Stimulated activated effector memory CD8-positive, alpha-beta T cell treated with anti-CD3 and anti-CD28 coated beads, Interleukin-12 subunit alpha, Interleukin-12 subunit beta, amount 100 ng/mL, for 72 hours (primary cell): Measurements from ENCODE around the gene ZMPSTE24.
A peak's percentile ranks its signal among the peaks of the same experiment; 100 is the strongest.

Experiments
- ATAC-seq: fragments of 150-1000 bp; cut with Tn5 transposase; 2 replicates; pipeline ENCODE4 v1.10.0; 2021
- DNase-seq, 2 donors: peaks; one replicate each; pipeline ENCODE4 v3.0.0; 2021 to 2022; ENCODE audit warnings: low spot score in 2 of 2
- H3K27ac Mint-ChIP-seq: one replicate; pipeline ENCODE4 v1.8.0; 2022; ENCODE audit warnings: mild to moderate bottlenecking, mixed read lengths
- H3K36me3 Mint-ChIP-seq: one replicate; pipeline ENCODE4 v1.8.0; 2022; ENCODE audit warnings: mild to moderate bottlenecking, mixed read lengths
- H3K4me1 Mint-ChIP-seq: one replicate; pipeline ENCODE4 v1.8.0; 2022; ENCODE audit warnings: mixed read lengths
- H3K4me3 Mint-ChIP-seq: one replicate; pipeline ENCODE4 v1.8.0; 2022; ENCODE audit warnings: mild to moderate bottlenecking, mixed read lengths
- H3K9me3 Mint-ChIP-seq: one replicate; pipeline ENCODE4 v1.8.0; 2022; ENCODE audit warnings: mixed read lengths

ZMPSTE24 gene

GRCh38 chr1:40273547-40274166, 15.6 kb downstream of the ZMPSTE24 start:
- DNase-seq, result no peak
- peaks cover 94% of the 10 kb centered on the region for H3K36me3 Mint-ChIP-seq
- H3K4me1 Mint-ChIP-seq, result peaks cover 39% of the 10 kb centered on the region

DNA sequence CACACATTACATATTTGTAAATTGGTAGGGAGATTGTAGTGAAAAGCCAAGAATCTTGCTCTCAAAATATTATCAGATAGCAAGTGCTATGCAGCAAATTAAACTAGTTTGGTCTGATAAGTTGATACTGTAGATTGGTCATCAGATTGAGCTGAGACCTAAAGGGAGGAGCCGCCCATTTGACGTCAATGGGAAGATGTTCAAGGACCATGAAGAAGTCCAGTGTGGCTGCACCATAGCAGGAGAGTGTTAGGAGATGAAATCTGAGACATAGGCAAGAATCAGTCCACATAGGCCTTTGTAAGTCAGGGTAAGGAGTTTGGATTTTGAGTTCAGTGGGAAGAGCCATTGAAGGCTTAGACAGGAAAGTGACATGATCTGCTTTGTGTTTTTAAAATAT, 16.3 kb downstream of the ZMPSTE24 start:
- H3K27ac Mint-ChIP-seq, result no peak overlapping the region
- DNase-seq, result no peak
- no peaks in the 10 kb centered on the region for H3K9me3 Mint-ChIP-seq
- H3K36me3 Mint-ChIP-seq, result peaks cover 93% of the 10 kb centered on the region
- peaks cover 39% of the 10 kb centered on the region for H3K4me1 Mint-ChIP-seq
- no peak overlapping the region for H3K4me3 Mint-ChIP-seq
- no peak for ATAC-seq

More at GRCh38 chr1:40273547-40274166, 15.6 kb downstream of the ZMPSTE24 start:
- ATAC-seq, result no peak
- no peak overlapping the region for H3K4me3 Mint-ChIP-seq
- no peaks in the 10 kb centered on the region for H3K9me3 Mint-ChIP-seq
- no peak overlapping the region for H3K27ac Mint-ChIP-seq

DNA sequence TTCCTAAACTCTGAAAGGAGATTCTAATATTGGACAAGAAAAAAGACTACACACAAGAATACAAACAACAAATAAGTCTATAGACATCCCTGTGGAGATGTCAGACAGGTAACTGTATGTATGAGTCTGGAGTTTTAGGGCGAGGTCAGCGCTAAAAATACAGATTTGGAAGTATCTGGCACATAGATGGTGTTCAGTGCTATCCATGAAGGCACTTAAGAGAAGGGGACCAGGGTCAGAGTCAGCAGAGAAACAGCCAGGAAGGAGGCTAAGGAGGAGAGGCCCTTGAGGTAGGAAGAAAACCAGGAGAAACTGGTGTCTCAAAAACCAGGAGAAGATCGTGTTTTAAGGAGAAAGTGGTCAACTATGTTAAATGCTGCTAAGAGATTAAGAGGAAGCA, 18.1 kb downstream of the ZMPSTE24 start:
- no peak for ATAC-seq
- Mint-ChIP-seq H3K27ac (no peak overlapping the region), H3K9me3 (no peaks in the 10 kb centered on the region), H3K36me3 (peaks cover 93% of the 10 kb centered on the region), H3K4me3 (no peak overlapping the region), H3K4me1 (peaks cover 25% of the 10 kb centered on the region)
- no peak for DNase-seq

DNA sequence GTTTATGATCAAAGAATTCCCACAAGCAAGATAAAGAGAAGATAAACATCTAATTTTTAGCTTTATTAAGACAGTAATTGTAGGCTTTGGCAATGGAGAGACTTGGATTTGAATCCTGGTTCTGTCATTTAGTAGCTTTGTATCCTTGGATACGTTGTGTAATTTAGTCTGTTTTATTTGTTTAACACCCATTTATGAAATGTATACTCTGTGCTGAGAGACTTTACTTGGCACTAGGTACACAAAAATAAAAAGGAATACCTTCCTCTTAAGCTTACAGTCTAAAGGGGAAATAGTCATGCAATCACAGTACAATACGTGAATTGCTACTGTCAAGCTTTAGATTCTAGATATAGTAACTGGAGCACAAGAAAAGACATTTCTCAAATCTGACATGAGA, 23.8 kb downstream of the ZMPSTE24 start:
- ATAC-seq, result no peak
- Mint-ChIP-seq H3K9me3 (no peaks in the 10 kb centered on the region), H3K36me3 (peaks cover 97% of the 10 kb centered on the region), H3K4me1 (no peaks in the 10 kb centered on the region), H3K4me3 (no peak overlapping the region), H3K27ac (peak overlapping the region; percentile 9)
- no peak for DNase-seq

GRCh38 chr1:40291293-40291692, 33.3 kb downstream of the ZMPSTE24 start:
- peak overlapping the region; percentile 57 for H3K27ac Mint-ChIP-seq
- peaks cover 86% of the 10 kb centered on the region for H3K36me3 Mint-ChIP-seq
- no peaks in the 10 kb centered on the region for H3K9me3 Mint-ChIP-seq
- H3K4me3 Mint-ChIP-seq, result no peak overlapping the region
- DNase-seq, result no peak
- no peak for ATAC-seq
- H3K4me1 Mint-ChIP-seq, result no peaks in the 10 kb centered on the region

DNA sequence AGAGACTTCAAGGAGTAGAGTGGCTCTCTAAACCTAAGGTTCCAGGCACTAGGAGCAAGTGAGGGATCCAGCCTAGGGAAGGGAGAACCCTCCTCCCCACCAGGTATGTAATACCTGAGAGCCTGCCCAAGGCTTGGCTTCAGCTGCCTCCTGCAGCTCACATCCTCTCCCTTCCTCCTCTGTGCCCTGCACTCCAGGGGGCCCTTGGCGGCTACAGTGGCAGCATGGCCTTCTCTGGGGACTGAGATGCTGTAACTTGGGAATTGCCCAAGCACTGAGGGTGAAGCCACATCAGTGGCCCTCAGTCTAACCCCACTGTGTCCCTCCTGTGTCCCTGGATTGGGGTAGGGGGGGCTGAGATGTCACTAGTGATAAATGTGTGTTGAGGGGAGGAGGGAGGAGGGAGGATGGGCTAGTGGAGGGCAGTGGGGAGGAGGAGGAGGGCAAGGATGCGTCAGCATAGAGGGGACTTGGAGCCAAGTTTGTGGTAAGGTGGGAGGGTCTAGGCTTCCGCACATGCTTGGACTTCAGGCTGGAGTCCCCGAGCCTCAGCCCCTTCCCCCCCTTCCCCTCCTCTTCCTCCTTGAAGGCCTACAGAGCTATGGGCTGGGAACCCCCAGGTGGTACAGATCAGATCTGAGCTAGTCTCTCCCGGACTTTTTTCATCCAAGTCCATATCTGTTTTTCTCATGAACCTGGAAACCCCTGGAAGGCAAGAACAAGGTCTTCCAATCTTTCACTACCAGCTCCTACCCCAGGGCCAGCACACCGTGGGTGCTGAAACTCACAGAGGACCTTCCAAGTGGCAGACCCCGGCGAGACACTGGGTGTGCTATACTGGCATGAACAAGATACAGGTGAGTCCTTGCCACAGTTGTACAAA, 41.6 kb downstream of the ZMPSTE24 start:
- no peak for DNase-seq
- no peak overlapping the region for H3K4me3 Mint-ChIP-seq
- H3K36me3 Mint-ChIP-seq, result peaks cover 7% of the 10 kb centered on the region
- H3K27ac Mint-ChIP-seq, result no peak overlapping the region
- ATAC-seq, result no peak
- no peaks in the 10 kb centered on the region for H3K4me1 Mint-ChIP-seq
- H3K9me3 Mint-ChIP-seq, result no peaks in the 10 kb centered on the region

DNA sequence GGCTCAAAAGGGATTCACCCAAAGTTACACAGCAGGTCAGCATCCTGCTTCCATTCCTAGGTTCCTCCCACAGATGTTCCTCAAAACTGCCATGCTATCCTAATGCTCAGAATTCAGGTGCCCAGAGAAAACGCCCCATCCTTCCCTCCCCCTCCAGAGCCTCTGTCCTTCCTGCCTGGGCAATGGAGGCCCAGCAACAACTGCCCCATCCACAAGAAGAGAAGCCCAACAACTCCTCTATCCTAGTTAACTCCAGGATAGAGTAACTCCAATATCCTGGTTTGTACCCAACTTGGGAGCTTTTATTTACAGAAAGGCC, 42.2 kb downstream of the ZMPSTE24 start:
- Mint-ChIP-seq H3K4me3 (no peak overlapping the region), H3K4me1 (no peaks in the 10 kb centered on the region), H3K27ac (no peak overlapping the region), H3K9me3 (no peaks in the 10 kb centered on the region), H3K36me3 (peaks cover 4% of the 10 kb centered on the region)
- ATAC-seq, result no peak
- DNase-seq, result no peak

- H3K27ac Mint-ChIP-seq, result no peak overlapping the region
- no peaks in the 10 kb centered on the region for H3K36me3 Mint-ChIP-seq
- ATAC-seq (no peak), DNase-seq (no peak)
- no peaks in the 10 kb centered on the region for H3K9me3 Mint-ChIP-seq
- H3K4me1 Mint-ChIP-seq, result no peaks in the 10 kb centered on the region
- H3K4me3 Mint-ChIP-seq, result no peak overlapping the region
Observed at GRCh38 chr1:40300651-40301050, 42.6 kb downstream of the ZMPSTE24 start.

DNA sequence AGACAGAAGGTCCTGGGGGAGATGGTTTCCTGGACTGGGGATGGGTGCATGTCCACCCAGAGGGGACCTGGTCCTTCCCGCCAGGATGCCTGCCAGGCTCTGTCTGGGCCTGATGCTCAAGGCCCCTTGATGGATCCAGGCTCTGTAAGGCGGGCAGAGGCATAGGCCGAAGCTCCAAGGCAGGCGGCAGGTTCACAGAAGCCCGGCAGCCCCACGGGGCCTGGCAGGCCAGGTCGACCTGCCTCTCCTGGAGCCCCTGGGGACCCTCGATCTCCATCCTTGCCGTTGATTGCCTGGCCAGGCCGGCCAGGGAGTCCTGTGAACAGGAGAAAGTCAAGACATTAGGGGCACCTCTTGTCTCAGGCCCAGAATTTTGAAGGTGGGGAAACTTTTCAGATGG, 43.0 kb downstream of the ZMPSTE24 start:
- Mint-ChIP-seq H3K4me1 (no peaks in the 10 kb centered on the region), H3K27ac (no peak overlapping the region), H3K4me3 (no peak overlapping the region), H3K36me3 (no peaks in the 10 kb centered on the region), H3K9me3 (no peaks in the 10 kb centered on the region)
- DNase-seq, result no peak
- no peak for ATAC-seq

- Mint-ChIP-seq H3K4me3 (no peak overlapping the region), H3K9me3 (no peaks in the 10 kb centered on the region), H3K36me3 (no peaks in the 10 kb centered on the region), H3K4me1 (no peaks in the 10 kb centered on the region), H3K27ac (no peak overlapping the region)
- no peak for ATAC-seq
- no peak for DNase-seq
Observed at GRCh38 chr1:40301541-40302299, 43.7 kb downstream of the ZMPSTE24 start.

- Mint-ChIP-seq H3K27ac (no peak overlapping the region), H3K36me3 (no peaks in the 10 kb centered on the region), H3K9me3 (no peaks in the 10 kb centered on the region), H3K4me1 (no peaks in the 10 kb centered on the region), H3K4me3 (no peak overlapping the region)
- DNase-seq (no peak), ATAC-seq (no peak)
Observed at GRCh38 chr1:40302475-40302874, 44.4 kb downstream of the ZMPSTE24 start.

DNA sequence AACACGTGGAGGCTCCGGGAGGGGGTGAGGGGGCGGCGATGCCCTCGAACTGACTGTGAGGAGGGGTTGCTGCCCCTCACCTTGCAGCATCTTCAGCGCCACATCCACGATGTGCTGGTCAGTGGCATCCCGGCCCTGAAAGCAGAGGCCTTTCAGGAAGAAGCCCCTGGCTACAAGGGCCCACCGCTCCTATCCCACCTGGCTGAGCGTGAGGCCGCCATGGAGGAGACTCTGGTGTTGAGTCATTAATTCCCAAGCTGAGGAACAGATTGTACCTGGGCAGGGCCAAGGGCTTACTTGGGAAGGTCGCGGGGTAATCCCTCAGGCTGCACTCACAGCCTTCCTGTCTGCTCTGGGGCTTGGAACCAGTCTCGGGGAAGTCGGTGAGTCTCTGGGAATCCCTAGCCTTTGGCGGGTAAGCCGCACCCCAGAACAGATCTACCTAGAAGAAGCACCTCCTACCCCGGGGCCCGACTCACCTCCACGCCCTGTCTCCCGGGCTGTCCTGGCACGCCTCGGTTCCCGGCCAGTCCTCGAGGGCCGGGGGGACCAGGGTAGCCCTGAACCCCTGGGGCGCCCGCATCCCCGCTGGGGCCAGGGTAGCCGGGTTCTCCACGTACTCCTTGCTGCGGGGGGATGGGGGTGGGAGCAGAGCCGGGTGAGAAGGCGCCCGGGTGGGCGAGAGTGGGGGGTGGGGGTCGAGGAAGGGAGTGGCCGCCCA, 45.2 kb downstream of the ZMPSTE24 start:
- Mint-ChIP-seq H3K4me3 (no peak overlapping the region), H3K27ac (no peak overlapping the region), H3K36me3 (no peaks in the 10 kb centered on the region), H3K4me1 (no peaks in the 10 kb centered on the region), H3K9me3 (no peaks in the 10 kb centered on the region)
- ATAC-seq (no peak), DNase-seq (no peak)

- Mint-ChIP-seq H3K4me1 (no peaks in the 10 kb centered on the region), H3K9me3 (no peaks in the 10 kb centered on the region), H3K4me3 (no peak overlapping the region), H3K27ac (no peak overlapping the region), H3K36me3 (no peaks in the 10 kb centered on the region)
- ATAC-seq (no peak), DNase-seq (no peak)
Observed at GRCh38 chr1:40303790-40304189, 45.8 kb downstream of the ZMPSTE24 start.

GRCh38 chr1:40305451-40305850, 47.4 kb downstream of the ZMPSTE24 start:
- no peaks in the 10 kb centered on the region for H3K36me3 Mint-ChIP-seq
- no peaks in the 10 kb centered on the region for H3K9me3 Mint-ChIP-seq
- DNase-seq (peak in 1 of 2 donors; percentile 49), ATAC-seq (peak; percentile 53)
- H3K27ac Mint-ChIP-seq, result no peak overlapping the region
- H3K4me1 Mint-ChIP-seq, result no peaks in the 10 kb centered on the region
- no peak overlapping the region for H3K4me3 Mint-ChIP-seq

DNA sequence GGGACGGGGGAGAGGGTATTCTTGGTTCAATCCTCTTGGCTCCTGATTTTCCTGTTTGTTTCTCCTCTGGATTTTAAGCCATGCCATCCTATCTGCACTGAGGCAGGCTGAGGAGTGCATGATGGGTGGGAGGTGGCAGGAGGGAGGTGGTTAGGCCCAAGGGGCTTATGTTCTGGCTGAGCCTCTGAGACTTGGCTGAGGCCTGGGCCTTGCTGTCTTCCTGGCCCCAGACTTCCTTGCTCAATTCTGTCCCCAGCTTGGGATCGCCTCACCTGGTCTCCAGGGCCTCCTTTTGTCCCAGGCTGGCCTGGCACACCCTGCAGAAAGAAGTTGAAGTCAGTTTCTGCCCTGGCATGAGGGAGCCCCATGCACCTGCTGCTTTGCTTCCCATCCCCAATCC, 47.8 kb downstream of the ZMPSTE24 start:
- DNase-seq, result no peak
- no peak for ATAC-seq
- H3K4me1 Mint-ChIP-seq, result no peaks in the 10 kb centered on the region
- H3K9me3 Mint-ChIP-seq, result no peaks in the 10 kb centered on the region
- H3K27ac Mint-ChIP-seq, result no peak overlapping the region
- no peaks in the 10 kb centered on the region for H3K36me3 Mint-ChIP-seq
- H3K4me3 Mint-ChIP-seq, result no peak overlapping the region
